Right cardiac atrium (tissue), 5 donors: ENCODE results near the gene TACR1. TPM values are rescaled to one million over a fixed set of nuclear protein-coding genes. Genes with fewer than 3 reads are reported as not detected.

Experiments used
- ATAC-seq, 2 donors: fragments of 200-7000 bp; cut with Tn5 transposase; one replicate each; pipeline versions ENCODE4 v1.8.0 to v1.9.1; 2020; ENCODE audit warnings: moderate library complexity in 2 of 2, mild to moderate bottlenecking in 1 of 2
- DNase-seq, 3 donors: peaks; one replicate each; pipeline ENCODE4 v3.0.0-alpha.2; 2020
- H3K27ac ChIP-seq: one replicate; pipeline ENCODE4 v1.5.1; 2013; ENCODE audit warnings: mild to moderate bottlenecking, low read length, control low read depth, moderate library complexity
- H3K27me3 ChIP-seq: one replicate; pipeline ENCODE4 v1.6.1; 2013; ENCODE audit not compliant: control insufficient read depth, insufficient read depth
- H3K4me1 ChIP-seq: one replicate; pipeline ENCODE4 v1.6.1; 2013; ENCODE audit warnings: low read length; ENCODE audit not compliant: control insufficient read depth, insufficient read depth
- H3K4me3 ChIP-seq: one replicate; pipeline ENCODE4 v1.5.1; 2013; ENCODE audit warnings: low read length, control low read depth
- H3K9me3 ChIP-seq: one replicate; pipeline ENCODE4 v1.6.1; 2013; ENCODE audit warnings: low read length; ENCODE audit not compliant: control insufficient read depth
- WGBS: extraction: QIAGEN DNeasy Blood & Tissue Kit; methylation state at CpG from one replicate; pipeline ENCODE4 v1.1.7; 2013; 5-methylcytosine and 5-hydroxymethylcytosine counted together
- intact Hi-C, 4 donors: fragments of 100-400 bp; cut with DNase I; formaldehyde crosslinking; loops; one replicate each; pipeline versions ENCODE4 v1.11.0 to v1.14.0; 2022 to 2023
- microRNA-seq, 2 donors: library from miRNA; unstranded; fragments of <30 nt; microRNA quantifications; one replicate each; pipeline ENCODE4 v1.2.0, GENCODE V29; 2020 to 2021
- polyA plus RNA-seq: library from polyadenylated mRNA; stranded (reverse); fragments of 200-250 nt; gene quantifications from one replicate; pipeline ENCODE4 v1.2.3, GENCODE V29; 2013
- total RNA-seq, 4 donors: library from RNA; stranded (reverse); fragmentation: NEBNext Ultra II Directional; extraction: Animal tissue kit (Norgen Biotek cat#: 25700); gene quantifications; one replicate each; pipeline ENCODE4 v1.2.1, GENCODE V29; 2021
- donor health status: healthy with polysubstance abuse.
- donor health status: DM: no; HTN: yes; CAD: no.
- donor health status: DM: no; HTN: no; CAD: no.
- donor health status: DM: no; HTN: yes; CAD: no; lungs with severe emphysema.
- donor health status: DM: yes; HTN: yes; CAD: no.

TACR1 gene
- total and polyA plus RNA-seq, 5 donors, result 0.07 to 0.21 (median 0.11) TPM; not detected in 2

DNA sequence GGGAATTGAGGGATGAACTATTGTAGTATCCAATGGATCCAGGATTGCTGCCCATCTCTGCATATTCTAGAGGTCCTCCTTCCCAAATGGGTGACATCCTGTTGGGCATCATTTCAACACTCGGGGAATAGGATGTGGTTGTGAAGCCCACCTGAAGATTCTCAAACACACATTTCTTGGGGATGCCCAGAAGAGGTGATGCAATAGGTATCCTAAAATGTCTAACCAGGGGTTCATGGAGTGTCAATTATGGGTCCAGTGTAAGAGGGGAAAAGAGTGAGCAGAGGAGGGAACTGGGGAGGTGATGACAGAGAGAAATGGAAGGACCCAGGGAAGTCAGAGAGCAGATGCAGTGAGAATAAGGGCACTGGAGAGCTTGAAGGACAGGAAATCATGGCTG, 188.7 kb downstream of the TACR1 start:
- no peak overlapping the region for H3K27ac ChIP-seq
- no peaks in the 10 kb centered on the region for H3K4me1 ChIP-seq
- 88% methylated on average over 1 of the region's 1 CpG for WGBS
- no peaks in the 10 kb centered on the region for H3K27me3 ChIP-seq
- no peaks in the 10 kb centered on the region for H3K9me3 ChIP-seq
- no peak overlapping the region for H3K4me3 ChIP-seq
- ATAC-seq (no peak), DNase-seq (no peak)
- intact Hi-C loops, result no loop called here

DNA sequence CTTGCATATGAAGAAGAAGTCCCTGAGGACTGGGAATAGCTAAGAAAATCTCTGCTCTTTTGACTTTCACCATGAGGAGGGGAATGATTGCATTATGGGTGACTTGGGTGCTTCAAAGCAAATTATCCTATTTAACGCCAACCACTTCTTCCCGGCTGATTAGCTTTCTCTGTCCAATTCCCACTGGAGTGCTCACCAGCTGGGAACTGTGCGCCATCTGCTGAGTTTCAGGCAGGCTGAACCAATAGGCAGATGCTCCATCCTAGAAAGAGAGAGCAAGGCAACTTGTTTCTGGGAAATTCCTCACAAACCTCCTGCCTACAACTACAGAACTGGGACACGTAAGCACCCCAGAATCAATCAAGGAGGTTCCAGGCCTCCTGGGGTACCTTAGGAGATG, 191.5 kb downstream of the TACR1 start:
- Histone ChIP-seq H3K27ac (no peak overlapping the region), H3K4me1 (no peaks in the 10 kb centered on the region), H3K27me3 (no peaks in the 10 kb centered on the region), H3K9me3 (no peaks in the 10 kb centered on the region), H3K4me3 (no peak overlapping the region)
- 87% methylated on average over 4 of the region's 4 CpGs for WGBS
- DNase-seq (no peak), ATAC-seq (no peak)
- intact Hi-C loops, result no loop called here

DNA sequence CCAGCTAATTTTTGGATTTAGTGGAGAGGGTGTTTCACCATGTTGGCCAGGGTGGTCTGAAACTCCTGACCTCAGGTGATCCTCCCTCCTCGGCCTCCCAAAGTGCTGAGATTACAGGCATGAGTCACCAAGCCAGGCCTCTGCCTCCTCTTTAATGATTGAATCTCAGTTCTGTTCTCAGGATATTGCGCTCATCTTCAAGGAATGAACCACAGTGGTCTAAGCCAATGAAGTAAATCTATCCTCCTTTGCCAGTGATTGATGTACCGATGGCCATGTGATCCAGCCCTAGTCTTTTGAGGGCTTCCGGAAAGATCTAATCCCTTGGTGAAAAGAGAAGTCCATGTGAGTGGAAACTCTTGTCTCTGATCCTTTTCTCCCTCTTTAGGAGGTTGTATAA, 192.3 kb downstream of the TACR1 start:
- H3K4me3 ChIP-seq, result no peak overlapping the region
- H3K27ac ChIP-seq, result no peak overlapping the region
- ATAC-seq (no peak), DNase-seq (no peak)
- H3K27me3 ChIP-seq, result no peaks in the 10 kb centered on the region
- intact Hi-C loops, result no loop called here
- no peaks in the 10 kb centered on the region for H3K9me3 ChIP-seq
- H3K4me1 ChIP-seq, result no peaks in the 10 kb centered on the region
- WGBS, result 96% methylated on average over 4 of the region's 4 CpGs

DNA sequence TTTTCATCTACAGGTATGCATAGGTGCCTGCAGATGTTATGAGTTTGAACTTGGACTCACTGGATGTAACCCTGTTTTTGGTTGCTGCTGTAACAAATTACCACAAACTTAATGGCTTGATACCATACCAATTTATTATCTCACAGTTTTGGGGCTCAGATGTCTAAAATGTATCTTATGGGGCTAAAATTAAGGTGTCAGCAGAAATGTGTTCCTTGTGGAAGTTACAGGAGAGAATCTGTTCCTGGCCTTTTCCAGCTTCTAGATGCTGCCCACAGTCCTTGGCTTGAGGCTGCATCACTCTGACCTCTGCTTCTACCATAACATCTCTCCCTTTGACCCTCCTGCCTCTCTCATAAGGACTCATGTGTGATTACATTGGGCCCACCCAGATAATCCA, 193.3 kb downstream of the TACR1 start:
- DNase-seq (no peak), ATAC-seq (no peak)
- intact Hi-C loops, result no loop called here
- no peak overlapping the region for H3K4me3 ChIP-seq
- H3K27me3 ChIP-seq, result no peaks in the 10 kb centered on the region
- H3K27ac ChIP-seq, result no peak overlapping the region
- no peaks in the 10 kb centered on the region for H3K9me3 ChIP-seq
- no peaks in the 10 kb centered on the region for H3K4me1 ChIP-seq

DNA sequence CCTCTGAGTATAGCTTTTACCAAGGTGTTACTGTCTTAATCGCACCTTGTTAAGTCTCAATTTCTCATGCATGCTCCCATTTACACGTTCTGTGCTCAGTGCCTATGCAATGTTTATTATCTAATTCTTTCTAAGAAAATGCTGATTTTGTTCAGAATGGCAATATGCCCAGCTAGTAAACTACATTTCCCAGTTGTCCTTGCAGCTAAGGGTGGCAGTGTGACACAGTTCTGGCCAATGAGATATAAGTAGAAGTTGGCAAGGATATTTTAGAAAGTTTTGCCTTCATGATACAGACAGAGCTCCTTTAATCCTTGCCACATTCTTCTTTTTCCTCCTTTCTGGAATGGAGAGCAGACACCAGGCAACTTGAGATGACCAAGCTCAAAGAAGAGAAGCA, 195.5 kb downstream of the TACR1 start:
- Histone ChIP-seq H3K4me3 (no peak overlapping the region), H3K9me3 (no peaks in the 10 kb centered on the region), H3K4me1 (no peaks in the 10 kb centered on the region), H3K27ac (no peak overlapping the region), H3K27me3 (no peaks in the 10 kb centered on the region)
- DNase-seq (no peak), ATAC-seq (no peak)
- 76% methylated on average over 2 of the region's 2 CpGs for WGBS
- intact Hi-C loops, result no loop called here

DNA sequence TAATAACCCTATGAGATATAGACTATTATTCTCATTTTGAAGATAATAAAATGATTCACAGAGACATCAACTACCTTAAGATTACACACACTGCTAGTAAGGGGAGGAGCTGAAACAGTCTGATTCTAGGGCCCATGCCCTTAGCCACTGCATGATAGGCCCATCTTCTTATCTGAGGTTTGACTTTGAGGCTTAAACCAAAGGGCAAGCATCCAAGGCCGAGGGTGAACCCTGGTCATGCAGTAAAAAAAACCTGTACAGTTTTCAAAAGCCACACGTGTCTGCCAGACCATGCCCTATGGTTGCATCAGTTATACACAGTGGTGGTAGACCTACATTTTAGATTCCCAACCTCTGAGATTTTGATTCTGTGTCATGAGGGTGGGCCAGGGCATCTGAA, 196.0 kb downstream of the TACR1 start:
- intact Hi-C loops, result no loop called here
- no peak for ATAC-seq
- H3K9me3 ChIP-seq, result no peaks in the 10 kb centered on the region
- no peaks in the 10 kb centered on the region for H3K27me3 ChIP-seq
- 52% methylated on average over 2 of the region's 2 CpGs for WGBS
- H3K27ac ChIP-seq, result no peak overlapping the region
- no peaks in the 10 kb centered on the region for H3K4me1 ChIP-seq
- H3K4me3 ChIP-seq, result no peak overlapping the region
- DNase-seq, result no peak

DNA sequence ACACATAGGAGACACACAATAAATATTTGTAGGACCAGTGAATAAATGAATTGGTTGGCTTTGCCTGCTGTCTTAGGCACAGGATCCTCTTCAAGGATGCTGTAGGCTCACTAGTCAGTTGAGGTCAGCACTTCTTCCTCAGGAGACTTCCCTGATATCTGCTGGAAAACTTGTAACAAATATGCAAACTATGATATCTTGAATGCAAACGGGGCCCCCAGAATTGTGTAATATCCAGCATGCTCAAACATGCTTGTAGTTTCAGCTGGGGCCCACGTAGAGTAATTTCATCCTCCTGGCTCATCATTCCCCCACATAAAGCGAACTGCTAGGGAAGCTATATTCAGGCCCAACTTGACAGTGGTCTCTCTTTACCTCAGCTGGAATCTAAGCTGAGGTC, 197.3 kb downstream of the TACR1 start:
- no peak for ATAC-seq
- no peaks in the 10 kb centered on the region for H3K27me3 ChIP-seq
- H3K27ac ChIP-seq, result no peak overlapping the region
- no peak for DNase-seq
- intact Hi-C loops, result no loop called here
- 77% methylated on average over 3 of the region's 3 CpGs for WGBS
- H3K9me3 ChIP-seq, result no peaks in the 10 kb centered on the region
- H3K4me3 ChIP-seq, result no peak overlapping the region
- no peaks in the 10 kb centered on the region for H3K4me1 ChIP-seq

DNA sequence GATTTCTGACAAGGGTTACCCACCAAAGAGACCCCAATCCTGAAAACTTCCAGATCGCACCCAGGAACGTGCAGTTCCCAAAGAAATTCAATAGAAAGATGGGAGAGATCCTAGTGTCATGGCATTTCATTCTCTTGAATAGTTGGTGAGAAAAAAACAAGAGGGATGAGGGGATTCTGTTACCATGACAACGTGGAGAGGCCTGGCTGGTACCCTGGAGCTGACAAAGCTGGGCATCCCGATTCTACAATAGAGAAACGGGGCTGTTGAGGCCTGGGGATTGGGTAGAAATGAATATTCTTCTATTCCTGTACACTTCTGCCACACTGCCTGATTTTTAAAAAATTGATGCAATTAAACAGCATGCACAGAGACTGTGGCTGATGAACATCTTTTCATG, 199.9 kb downstream of the TACR1 start:
- WGBS, result 92% methylated on average over 5 of the region's 5 CpGs
- no peak for DNase-seq
- Histone ChIP-seq H3K4me3 (no peak overlapping the region), H3K27me3 (no peaks in the 10 kb centered on the region), H3K27ac (no peak overlapping the region), H3K9me3 (no peaks in the 10 kb centered on the region), H3K4me1 (no peaks in the 10 kb centered on the region)
- ATAC-seq, result no peak
- intact Hi-C loops, result no loop called here

Small RNA genes within 50 kb of the gene (microRNA-seq; reads per million reads assigned to microRNA genes)
- gene MIR5000, result 0 to 1.7 reads per million in 2 donors

Other genes with a start within 250 kb of the TACR1 start
- 10 to 100 TPM; 31.5 to 42.6 (median 37.2) TPM for gene POLE4, start 240.9 kb downstream of the TACR1 start, total RNA-seq
- 30.7 TPM for gene POLE4, start 240.9 kb downstream of the TACR1 start, polyA plus RNA-seq